ENCODE measurements around the gene PRDM16.

The PRDM16 gene

GRCh38 chr1:3429766-3430165 lies 360.8 kb downstream of the PRDM16 start:
- no peak for DNase-seq

GRCh38 chr1:3430406-3430805 lies 361.4 kb downstream of the PRDM16 start:
- no peak for DNase-seq

- DNase-seq: no peak
Measured at GRCh38 chr1:3430820-3431219, 361.8 kb downstream of the PRDM16 start.

GRCh38 chr1:3431266-3431665 lies 362.3 kb downstream of the PRDM16 start:
- DNase-seq: no peak

GRCh38 chr1:3431686-3432085 lies 362.7 kb downstream of the PRDM16 start:
- no peak for DNase-seq

- DNase-seq: no peak
Measured at GRCh38 chr1:3432306-3432705, 363.3 kb downstream of the PRDM16 start.

- DNase-seq: no peak
Measured at GRCh38 chr1:3433076-3433475, 364.1 kb downstream of the PRDM16 start.

- DNase-seq: no peak
Measured at GRCh38 chr1:3433596-3434320, 364.8 kb downstream of the PRDM16 start.

- no peak for DNase-seq
Measured at GRCh38 chr1:3434406-3435110, 365.6 kb downstream of the PRDM16 start.

- DNase-seq: no peak
Measured at GRCh38 chr1:3435666-3436065, 366.7 kb downstream of the PRDM16 start.

- no peak for DNase-seq
Measured at GRCh38 chr1:3436451-3436850, 367.4 kb downstream of the PRDM16 start.

GRCh38 chr1:3436901-3437300 lies 367.9 kb downstream of the PRDM16 start:
- DNase-seq: no peak

- DNase-seq: no peak
Measured at GRCh38 chr1:3438661-3439180, 369.7 kb downstream of the PRDM16 start.

- no peak for DNase-seq
Measured at GRCh38 chr1:3439346-3440299, 370.6 kb downstream of the PRDM16 start.

GRCh38 chr1:3440300-3440681 lies 371.3 kb downstream of the PRDM16 start:
- DNase-seq: no peak

GRCh38 chr1:3440711-3441409 lies 371.9 kb downstream of the PRDM16 start:
- DNase-seq: no peak

GRCh38 chr1:3441410-3441847 lies 372.4 kb downstream of the PRDM16 start:
- DNase-seq: no peak

- no peak for DNase-seq
Measured at GRCh38 chr1:3441880-3442279, 372.9 kb downstream of the PRDM16 start.

- DNase-seq: no peak
Measured at GRCh38 chr1:3442331-3442730, 373.3 kb downstream of the PRDM16 start.

GRCh38 chr1:3442901-3443300 lies 373.9 kb downstream of the PRDM16 start:
- DNase-seq: no peak

GRCh38 chr1:3443807-3444206 lies 374.8 kb downstream of the PRDM16 start:
- DNase-seq: no peak

- no peak for DNase-seq
Measured at GRCh38 chr1:3444298-3444697, 375.3 kb downstream of the PRDM16 start.

GRCh38 chr1:3444736-3445135 lies 375.7 kb downstream of the PRDM16 start:
- DNase-seq: no peak
